ENCODE measurements around the gene PDLIM5. TPM values are rescaled to one million over a fixed set of nuclear protein-coding genes. Genes with fewer than 3 reads are reported as not detected.

PDLIM5 gene
- total RNA-seq, 1 donor from 2014 or later = 60.7 TPM

DNA sequence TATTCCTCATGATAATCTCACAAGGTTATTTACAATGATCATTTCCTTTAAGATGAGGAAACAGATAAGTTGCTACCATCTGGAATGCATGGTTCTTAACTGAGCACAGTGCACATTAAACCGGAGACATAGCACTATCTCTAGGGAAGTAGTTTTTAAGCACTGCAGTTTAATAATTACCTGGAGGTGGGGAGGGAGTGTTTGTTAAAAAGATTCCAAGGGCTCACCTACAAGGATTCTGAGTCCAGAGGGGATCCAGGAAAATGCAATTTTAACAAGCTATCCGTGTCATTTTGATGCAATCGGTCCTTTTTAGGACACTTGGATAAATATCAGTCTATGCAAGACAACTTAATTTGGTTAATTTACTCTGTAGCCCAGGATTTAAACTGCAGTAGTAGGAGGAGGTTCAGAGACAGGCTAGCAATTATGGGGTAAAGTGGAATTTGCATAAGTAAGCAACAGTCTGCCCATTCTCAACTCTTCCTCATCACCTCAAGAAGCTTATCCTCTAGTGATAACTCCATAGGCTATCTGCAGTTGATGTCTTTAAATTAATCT is 2.8 kb upstream of the PDLIM5 start:
- no peak overlapping the region for H3K4me3 Mint-ChIP-seq

GRCh38 chr4:94451051-94451694 is 569 bp upstream of the PDLIM5 start:
- TF ChIP-seq, protein P1, sequence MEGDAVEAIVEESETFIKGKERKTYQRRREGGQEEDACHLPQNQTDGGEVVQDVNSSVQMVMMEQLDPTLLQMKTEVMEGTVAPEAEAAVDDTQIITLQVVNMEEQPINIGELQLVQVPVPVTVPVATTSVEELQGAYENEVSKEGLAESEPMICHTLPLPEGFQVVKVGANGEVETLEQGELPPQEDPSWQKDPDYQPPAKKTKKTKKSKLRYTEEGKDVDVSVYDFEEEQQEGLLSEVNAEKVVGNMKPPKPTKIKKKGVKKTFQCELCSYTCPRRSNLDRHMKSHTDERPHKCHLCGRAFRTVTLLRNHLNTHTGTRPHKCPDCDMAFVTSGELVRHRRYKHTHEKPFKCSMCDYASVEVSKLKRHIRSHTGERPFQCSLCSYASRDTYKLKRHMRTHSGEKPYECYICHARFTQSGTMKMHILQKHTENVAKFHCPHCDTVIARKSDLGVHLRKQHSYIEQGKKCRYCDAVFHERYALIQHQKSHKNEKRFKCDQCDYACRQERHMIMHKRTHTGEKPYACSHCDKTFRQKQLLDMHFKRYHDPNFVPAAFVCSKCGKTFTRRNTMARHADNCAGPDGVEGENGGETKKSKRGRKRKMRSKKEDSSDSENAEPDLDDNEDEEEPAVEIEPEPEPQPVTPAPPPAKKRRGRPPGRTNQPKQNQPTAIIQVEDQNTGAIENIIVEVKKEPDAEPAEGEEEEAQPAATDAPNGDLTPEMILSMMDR (IDR thresholded peaks at IDR 0.05; ENCODE audit: unreplicated experiment) = no peak
- Mint-ChIP-seq H3K4me1 (peaks cover 41% of the 10 kb centered on the region), H3K27ac (peak overlapping the region; percentile 90)

More for the DNA sequence above, 2.8 kb upstream of the PDLIM5 start:
- TF ChIP-seq, protein P1 (IDR thresholded peaks at IDR 0.05; ENCODE audit: unreplicated experiment) = no peak
- peaks cover 27% of the 10 kb centered on the region for H3K4me1 Mint-ChIP-seq
- H3K36me3 Mint-ChIP-seq = no peaks in the 10 kb centered on the region
- peaks cover 3% of the 10 kb centered on the region for H3K27me3 Mint-ChIP-seq (ENCODE audit: low read depth)
- no peak for DNase-seq (ENCODE audit: low spot score in 2 of 2, unreplicated experiment in 2 of 2)
- H3K9me3 Mint-ChIP-seq = no peaks in the 10 kb centered on the region
- H3K27ac Mint-ChIP-seq = no peak overlapping the region

DNA sequence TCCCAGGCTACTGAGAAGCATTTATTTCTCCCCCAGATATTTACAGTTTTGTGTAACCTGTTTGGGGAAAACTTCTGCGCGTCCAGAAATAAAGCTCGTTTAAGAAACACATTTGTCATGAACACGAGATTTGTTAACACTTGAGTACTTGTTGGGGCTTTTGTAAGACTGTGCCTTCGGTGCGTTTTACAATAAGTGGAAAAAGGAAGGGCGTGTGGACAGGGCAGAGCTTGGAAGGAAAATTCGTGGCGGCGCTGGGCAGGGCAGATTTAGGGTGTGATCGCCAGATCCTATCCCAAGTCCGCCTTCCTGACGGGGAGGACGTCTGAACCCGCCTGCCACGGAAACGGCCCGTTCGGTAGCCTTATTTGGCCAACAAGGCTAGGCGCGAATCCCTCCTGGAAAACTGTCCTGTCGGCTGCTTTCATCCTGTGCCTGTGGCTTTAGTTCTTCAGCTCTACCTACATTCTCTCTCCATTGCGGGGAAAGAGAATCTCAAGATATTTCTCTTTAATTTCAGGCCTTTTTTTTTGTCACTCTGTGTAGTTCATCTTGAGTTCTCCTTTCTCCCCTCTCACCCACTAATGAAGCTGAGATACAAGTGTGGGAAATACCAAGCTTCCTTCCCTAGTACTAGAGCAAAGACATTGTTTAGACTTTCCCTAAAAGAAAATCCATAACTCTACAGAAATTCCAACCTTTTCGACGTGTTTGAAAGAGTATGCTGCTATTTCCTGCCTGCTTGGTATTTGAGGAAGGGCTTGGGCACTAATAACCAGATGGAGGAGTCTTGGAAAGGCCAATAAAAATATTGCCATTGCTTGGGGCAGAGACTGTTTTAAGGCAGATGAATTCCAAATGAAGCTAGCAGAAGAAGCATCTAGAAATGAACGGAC is 982 bp downstream of the PDLIM5 start:
- H3K27ac Mint-ChIP-seq = peak overlapping the region; percentile 93
- H3K4me3 Mint-ChIP-seq = peak overlapping the region; percentile 86
- TF ChIP-seq, protein P1 (IDR thresholded peaks at IDR 0.05; ENCODE audit: unreplicated experiment) = no peak
- H3K4me1 Mint-ChIP-seq = peaks cover 42% of the 10 kb centered on the region
- H3K9me3 Mint-ChIP-seq = no peaks in the 10 kb centered on the region
- DNase-seq (ENCODE audit: low spot score in 2 of 2, unreplicated experiment in 2 of 2) = peak; percentile 27 to 57
- peaks cover 1% of the 10 kb centered on the region for H3K36me3 Mint-ChIP-seq
- no peaks in the 10 kb centered on the region for H3K27me3 Mint-ChIP-seq (ENCODE audit: low read depth)

More at GRCh38 chr4:94451051-94451694, 569 bp upstream of the PDLIM5 start:
- peaks cover under 1% of the 10 kb centered on the region for H3K27me3 Mint-ChIP-seq (ENCODE audit: low read depth)
- H3K9me3 Mint-ChIP-seq = no peaks in the 10 kb centered on the region
- peak overlapping the region; percentile 86 for H3K4me3 Mint-ChIP-seq
- no peak for DNase-seq (ENCODE audit: low spot score in 2 of 2, unreplicated experiment in 2 of 2)
- no peaks in the 10 kb centered on the region for H3K36me3 Mint-ChIP-seq

DNA sequence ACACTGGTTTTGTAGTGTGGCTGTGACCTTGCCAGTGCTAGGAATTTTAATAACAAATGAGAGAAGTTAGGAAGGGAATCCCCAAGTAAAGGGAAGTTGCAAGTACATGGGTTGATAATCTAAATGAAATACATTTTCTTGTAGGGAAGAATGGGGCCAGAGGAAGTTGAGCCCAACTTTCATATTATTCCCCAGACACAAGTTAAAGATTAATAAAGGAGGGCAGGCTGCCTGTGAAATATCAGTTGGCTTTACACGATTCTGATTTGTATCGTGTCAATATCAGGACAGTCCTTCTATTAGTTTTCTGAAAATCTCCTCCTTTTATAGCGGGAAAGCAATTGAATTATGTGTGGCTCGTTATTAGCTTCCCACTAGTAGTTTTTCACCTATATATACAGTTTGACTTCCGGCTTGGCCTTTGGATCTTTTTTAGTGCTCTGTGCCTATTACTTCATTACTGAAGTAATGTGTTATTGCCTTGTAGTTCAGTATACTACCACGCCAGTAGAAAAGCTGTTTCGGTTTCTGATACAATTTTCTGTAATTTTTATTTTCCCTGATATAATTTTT is 1.7 kb downstream of the PDLIM5 start:
- Mint-ChIP-seq H3K27ac (peak overlapping the region; percentile 93), H3K27me3 (ENCODE audit: low read depth) (no peaks in the 10 kb centered on the region), H3K4me1 (peaks cover 39% of the 10 kb centered on the region), H3K4me3 (peak overlapping the region; percentile 86), H3K36me3 (peaks cover 1% of the 10 kb centered on the region), H3K9me3 (no peaks in the 10 kb centered on the region)
- no peak for DNase-seq (ENCODE audit: low spot score in 2 of 2, unreplicated experiment in 2 of 2)
- TF ChIP-seq, protein P1 (IDR thresholded peaks at IDR 0.05; ENCODE audit: unreplicated experiment) = no peak

GRCh38 chr4:94454405-94454804 is 2.7 kb downstream of the PDLIM5 start:
- H3K27me3 Mint-ChIP-seq (ENCODE audit: low read depth) = no peaks in the 10 kb centered on the region
- H3K9me3 Mint-ChIP-seq = no peaks in the 10 kb centered on the region
- peaks cover 44% of the 10 kb centered on the region for H3K4me1 Mint-ChIP-seq
- DNase-seq (ENCODE audit: low spot score in 2 of 2, unreplicated experiment in 2 of 2) = no peak
- H3K27ac Mint-ChIP-seq = peak overlapping the region; percentile 9
- H3K36me3 Mint-ChIP-seq = peaks cover 1% of the 10 kb centered on the region
- TF ChIP-seq, protein P1 (IDR thresholded peaks at IDR 0.05; ENCODE audit: unreplicated experiment) = no peak
- H3K4me3 Mint-ChIP-seq = peak overlapping the region; percentile 5

Measured in mesothelial cell of epicardium (in vitro differentiated cells).